ENCODE data around the gene PRLH.

Gene PRLH, protein sequence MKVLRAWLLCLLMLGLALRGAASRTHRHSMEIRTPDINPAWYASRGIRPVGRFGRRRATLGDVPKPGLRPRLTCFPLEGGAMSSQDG

DNA sequence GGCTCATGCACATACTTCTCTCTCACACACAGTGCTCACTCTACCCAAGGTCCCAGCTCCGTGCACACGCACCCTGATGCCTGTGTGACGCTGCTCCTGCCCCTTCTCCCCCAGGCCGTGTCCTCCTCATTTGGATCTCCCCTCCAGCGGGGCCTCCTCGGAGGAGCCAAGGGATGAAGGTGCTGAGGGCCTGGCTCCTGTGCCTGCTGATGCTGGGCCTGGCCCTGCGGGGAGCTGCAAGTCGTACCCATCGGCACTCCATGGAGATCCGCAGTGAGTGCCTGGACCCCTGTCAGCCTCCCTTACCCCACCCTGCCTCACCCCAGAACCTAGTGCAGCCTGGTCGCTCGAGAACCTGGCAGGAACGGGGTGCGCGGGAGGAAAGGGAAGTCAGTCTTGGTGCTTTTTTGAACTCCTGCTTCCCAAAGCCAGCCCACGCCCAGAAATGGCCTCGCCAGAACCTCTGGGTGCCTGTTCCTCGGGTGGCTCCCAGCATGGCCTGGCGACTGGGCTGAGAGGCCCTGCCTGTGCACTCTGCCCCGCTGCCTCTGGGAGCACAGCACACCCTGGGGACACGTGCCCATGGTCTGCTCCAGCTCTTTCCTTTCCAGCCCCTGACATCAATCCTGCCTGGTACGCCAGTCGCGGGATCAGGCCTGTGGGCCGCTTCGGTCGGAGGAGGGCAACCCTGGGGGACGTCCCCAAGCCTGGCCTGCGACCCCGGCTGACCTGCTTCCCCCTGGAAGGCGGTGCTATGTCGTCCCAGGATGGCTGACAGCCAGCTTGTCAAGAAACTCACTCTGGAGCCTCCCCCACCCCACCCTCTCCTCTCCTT is at the start of gene PRLH:
TSS of gene PRLH (plus strand) at position 174 of the 835 bp plus-strand sequence. CDS start at position 174, 0 bp downstream.
- DNase-seq, result no peak

DNA sequence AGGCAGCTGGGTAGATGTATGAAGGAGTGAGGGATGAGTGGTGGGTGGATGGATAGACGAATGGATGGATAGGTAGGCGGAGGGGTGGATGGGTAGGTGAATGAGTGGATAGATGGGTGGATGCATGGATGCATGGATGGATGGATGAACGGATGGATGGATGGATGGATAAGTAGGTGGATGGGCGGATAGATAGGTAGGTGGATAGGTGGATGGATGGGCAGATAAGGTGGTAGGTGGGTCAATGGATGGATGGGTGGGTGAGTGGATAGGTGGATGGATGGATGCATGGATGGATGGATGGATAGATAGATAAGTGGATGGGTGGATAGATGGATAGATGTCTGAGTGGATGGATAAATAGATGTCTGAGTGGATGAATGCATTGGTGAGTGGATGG is 49.2 kb upstream of the PRLH start:
- no peak for DNase-seq

DNA sequence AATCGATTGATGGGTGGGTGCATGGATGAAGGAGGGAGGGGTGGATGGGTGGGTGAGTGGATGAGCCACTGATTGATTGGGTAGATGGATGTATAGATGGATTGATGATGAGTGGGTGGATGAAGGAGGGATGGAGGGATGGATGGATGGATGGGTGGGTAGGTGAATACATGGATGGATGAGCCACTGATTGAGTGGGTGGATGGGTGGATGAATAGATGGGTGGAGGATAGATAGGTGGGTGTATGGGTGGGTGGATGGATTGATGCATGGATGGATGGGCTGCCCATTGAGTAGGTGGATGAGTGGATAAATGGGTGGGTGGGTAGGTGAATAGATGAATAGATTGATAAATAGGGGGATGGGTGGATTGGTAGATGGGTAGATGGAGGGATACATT is 48.4 kb upstream of the PRLH start:
- DNase-seq, result no peak

DNA sequence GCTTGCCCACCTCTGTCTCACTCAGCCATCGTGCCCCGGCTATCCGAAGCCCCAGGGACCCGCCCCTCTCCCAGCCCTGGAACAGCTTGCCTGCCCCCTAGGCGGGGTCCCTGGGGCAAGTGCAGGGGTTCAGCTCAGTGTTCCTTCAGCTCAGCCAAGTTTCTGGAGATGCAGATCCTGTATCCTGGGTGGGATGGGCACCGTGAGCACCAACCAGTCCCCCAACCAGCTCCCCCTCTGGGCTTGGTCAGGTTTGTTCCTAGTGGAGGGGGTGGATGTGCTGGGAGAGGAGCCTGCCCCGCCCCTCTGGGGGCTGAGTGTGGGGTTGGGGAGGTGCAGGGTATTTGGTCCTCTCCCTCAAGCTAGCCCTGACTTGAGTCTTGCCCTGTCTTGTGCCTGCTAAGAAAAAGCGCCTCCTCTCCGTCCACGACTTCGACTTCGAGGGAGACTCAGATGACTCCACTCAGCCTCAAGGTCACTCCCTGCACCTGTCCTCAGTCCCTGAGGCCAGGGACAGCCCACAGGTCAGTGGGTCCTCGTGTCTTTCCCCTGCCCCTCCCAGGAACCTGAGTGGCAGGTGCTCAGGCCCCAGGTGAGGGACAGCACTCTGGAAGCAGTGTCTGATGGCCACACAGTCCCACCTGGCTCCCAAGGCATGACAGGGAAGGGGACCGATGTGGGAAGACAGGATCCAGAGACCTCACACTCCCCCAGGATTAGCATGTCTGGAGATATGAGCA is 46.7 kb upstream of the PRLH start:
- no peak for DNase-seq

DNA sequence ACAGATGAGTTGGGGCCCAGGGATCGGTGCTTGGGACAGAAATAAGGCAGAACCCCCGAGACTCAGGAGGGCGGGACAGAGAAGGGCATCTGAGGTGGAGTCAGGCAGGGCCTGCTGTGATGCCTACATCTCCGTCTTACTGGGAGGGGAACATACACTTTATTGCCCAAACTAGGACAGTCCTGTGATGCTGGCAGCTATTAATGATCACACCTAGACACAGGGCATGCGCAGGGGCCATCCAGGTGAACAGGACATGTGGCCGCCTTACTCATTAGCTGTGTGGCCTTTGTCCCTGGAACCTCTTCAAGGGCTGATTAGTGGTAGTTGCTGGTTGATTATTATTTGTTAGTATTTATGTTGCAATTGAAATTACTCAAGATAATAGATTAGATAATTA is 46.1 kb upstream of the PRLH start:
- DNase-seq, result no peak

DNA sequence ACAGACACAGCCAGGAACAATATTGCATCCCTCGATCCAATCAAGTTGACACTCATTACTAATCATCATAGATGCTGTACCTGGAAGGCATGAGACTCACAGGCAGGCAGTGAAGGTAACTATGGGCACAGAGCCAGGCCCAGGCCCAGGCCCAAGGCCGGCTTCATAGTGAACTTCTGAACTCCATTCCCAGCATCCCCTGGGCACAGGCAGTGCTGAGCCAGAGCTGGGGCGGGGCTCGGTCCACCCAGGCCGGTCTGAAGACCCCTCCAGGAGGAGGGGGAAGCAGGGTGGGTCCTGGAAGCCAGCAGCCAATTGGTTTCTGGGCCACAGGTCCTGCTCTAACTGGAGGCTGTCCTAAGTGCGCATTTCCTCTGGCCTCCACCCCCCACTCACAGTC is 41.7 kb upstream of the PRLH start:
- no peak for DNase-seq

DNA sequence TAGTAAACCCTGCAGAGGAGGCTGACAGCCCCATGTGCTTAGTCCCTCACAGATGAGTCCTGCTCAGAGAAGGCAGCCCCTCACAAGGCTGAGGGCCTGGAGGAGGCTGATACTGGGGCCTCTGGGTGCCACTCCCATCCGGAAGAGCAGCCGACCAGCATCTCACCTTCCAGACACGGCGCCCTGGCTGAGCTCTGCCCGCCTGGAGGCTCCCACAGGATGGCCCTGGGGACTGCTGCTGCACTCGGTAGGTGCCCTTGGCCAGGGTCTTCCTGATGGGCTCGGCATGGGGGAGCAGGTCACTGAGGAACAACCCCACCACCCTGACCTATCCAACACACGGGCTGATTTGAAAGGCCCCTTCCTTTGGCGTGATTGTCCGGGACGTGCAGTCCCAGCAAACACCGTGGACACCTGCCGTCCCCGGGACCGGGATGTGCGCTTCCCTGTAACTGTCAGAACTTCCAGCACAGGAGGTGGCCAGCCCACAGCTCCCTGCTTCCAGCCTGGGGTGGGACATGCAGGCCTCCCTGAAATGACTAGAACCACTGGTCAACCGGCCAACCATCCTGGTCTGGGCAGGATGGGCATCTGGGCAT is 40.7 kb upstream of the PRLH start:
- DNase-seq, result no peak

DNA sequence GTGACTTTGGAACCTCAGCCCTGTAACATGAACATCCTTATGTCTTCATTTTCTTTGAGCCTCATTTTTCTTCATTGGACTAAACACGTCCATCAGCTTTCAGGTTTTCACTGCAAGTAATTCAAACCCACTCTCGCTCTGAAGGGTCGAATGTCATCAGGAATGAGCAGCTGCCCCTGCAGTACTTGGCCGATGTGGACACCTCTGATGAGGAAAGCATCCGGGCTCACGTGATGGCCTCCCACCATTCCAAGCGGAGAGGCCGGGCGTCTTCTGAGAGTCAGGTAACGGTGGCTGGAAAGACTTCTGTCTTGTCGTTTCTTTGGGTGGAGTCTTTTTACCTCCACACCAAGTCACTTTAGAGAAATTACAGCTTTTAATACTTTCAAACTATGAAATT is 39.1 kb upstream of the PRLH start:
- no peak for DNase-seq

DNA sequence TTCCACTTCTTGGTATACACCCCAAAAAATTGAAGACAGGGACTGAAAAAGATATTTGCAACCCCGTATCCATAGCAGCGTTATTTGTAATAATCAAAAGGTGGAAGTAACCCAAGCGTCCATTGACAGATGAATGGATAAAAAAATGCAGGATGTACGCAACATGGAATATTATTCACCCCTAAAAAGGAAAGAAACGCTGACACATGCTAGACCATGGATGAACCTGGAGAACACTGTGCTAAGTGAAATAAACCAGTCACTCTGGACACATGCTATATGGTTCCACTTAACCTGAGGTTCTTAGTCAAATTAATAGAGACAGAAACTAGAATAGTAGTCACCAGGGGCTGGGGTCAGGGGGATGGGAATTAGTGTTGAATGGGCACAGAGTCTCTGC is 38.6 kb upstream of the PRLH start:
- no peak for DNase-seq

DNA sequence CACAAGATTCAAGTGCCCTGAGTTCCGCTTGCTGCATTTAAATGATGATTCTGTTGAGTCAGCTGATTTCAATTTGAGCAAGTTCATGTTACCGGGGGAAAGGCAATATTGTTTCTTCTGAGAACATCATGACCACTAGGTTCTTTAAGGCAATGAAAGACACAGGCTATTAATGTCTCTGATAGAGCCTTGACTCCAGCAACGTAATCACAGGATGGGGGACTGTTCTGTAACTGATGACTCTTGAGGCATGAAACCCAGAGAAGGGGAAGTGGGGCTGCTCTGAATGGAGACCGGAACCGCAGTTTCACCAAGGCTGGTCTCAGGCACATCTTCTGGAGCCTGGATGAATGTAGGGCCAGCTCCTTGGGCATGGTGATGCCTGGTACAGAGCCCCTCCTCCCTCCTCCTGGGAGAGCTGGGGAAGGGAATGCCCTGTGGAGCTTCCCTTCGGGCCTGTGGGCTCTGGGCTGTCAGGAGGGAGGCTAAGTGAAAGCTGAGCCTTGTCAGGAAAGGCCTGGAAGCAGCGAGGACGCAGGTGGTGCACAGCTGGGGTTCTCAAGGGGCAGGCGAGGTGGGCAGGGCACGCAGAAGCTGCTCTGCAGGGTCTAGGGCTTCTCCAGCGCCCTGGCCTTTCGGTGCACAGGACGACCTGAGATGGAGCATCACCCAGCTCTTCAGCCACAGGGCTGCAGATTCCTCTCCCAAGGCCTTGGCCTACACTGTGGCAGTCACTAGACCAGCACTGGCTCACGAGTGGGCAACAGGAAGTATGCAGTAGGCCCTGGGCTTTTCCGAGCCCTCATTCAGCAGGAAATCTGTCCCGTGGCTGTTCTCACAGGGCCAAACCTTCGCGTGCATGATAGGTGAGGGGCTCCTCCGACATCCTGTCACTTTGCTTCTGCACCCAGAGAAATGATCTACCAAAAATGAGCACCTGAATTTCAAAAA is 36.6 kb upstream of the PRLH start:
- DNase-seq, result no peak

DNA sequence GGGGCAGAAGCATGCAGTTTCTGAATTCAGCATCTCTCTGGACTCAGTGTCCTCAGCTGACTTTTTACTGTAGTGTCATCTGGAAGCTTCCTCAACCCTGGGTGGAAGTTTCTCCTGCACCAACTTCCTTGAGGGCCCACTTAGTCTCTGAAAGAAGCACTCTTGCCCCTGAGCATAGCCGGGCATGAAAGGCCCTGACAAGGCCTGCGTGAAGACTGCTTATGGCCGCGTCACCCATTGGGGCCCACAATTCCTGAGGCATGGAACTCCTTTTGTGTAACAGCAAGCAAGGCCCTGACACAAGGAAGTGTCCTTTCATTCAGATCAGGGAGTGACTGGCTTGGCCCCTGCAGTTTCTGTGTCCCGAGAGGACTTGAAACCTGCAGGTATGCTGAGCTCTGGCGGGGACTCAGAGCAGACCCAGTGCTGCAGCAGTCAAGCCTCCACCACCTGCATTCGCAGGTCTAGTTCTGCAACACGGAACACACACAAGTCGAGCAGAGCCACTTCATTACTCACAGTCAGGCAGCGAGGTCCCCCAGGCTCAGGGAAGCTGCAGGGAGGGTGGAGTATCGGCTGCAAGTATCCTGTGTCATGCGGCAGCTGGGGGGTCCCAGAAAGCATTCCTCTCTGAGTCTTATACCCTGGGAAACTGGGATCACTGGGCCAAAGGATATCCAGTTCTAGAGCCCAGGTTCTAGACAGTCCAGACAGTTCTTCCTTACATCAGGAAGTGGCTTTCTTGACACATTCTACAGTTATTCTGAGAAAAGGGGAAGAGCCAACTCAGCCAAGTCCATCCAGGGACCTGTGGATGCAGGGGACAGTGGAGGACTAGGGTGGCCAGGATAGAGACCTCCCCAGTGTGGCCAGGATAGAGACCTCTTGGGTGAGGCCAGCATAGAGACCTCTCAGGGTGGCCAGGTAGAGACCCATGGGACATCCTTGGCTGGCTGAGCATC is 35.6 kb upstream of the PRLH start:
- no peak for DNase-seq

DNA sequence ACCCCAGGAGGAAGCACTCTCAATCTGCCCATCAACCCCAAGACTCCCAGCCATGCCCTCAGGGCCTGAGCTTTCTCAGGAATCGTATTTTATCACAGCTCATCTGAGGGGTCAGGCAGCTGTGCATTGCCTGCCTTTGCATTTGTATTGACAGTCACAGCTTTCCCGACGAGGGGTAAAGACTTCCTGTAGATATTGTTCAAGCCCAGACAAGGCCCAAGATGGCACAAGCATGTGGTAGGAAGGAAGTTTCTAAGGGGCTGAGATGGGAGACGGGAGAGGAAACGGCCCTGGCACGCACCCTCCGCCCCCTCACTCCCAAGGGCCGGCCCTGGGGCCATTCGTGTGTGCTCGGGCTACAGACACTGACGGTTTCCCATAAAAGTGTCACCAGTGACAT is 34.2 kb upstream of the PRLH start:
- DNase-seq, result no peak

DNA sequence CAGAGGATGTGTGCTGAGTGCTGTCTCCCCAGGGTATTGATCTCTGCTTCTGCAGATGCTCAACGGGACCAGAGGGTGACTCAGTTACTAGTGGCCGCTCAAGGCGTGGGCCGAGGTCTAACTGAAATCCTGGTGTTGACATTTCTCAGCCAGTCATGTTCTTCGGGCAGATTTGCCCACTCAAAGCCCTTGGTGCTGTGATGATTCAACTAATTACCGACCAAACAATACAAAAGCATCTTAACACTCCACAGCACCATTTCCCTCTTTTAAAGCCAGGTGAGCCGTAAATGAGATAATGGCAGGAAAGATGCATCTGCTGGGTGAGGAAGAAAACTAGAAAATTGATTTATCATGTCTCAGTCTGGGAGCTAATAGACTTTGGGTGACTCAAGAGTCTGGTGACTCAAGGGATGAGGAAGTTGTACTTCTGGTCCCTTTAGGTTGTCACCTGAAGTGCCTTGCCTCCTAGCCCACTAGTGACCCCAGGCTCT is 32.7 kb upstream of the PRLH start:
- DNase-seq, result no peak

DNA sequence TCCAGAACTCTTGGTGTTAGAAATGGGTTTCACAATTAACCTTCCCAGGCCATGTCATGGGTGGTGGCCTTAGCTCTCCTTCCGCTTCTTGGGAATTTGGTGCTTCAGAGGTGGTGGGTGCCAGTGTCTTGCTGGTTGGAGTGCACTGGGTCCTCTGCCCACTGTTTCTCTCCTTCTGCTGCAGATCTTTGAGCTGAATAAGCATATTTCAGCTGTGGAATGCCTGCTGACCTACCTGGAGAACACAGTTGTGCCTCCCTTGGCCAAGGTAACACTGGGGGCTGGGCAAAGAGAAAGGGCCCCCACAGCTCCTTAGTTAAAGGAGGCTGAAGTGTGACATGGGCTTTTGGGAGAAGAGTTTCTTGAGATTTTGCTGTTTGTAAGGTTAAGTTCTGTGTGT is 32.0 kb upstream of the PRLH start:
- DNase-seq, result no peak

DNA sequence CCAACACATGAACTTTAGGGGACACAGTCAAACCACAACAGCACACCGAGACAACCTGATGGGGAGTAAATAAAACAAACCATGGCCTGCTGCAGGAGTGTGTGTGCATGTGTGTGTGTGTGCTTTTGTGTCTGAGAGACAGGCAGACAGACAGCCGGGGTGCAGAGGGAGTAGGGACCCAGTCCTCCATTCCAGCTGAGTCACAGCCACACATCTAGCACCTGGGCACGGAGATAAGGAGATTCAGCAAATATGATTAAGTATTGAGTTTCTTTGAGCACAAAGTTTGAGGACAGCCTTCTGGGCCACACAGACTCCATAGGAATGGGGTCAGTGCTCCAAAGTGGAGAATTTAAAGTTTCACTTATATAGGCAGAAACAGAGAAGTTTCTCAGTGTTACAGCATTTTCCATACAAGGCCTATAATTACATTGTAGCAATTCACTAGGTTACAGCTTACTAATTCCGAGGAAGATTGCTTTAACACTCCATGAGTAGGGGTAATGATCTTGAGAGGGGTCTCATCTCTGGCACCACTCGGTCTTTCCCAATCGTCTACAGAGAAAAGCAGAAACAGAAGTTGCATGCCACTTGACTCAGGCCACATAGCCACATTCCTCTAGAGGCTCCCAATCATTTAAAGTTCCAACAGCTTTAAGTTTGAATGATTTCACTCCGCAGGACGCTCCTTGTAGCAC is 30.8 kb upstream of the PRLH start:
- DNase-seq, result no peak

DNA sequence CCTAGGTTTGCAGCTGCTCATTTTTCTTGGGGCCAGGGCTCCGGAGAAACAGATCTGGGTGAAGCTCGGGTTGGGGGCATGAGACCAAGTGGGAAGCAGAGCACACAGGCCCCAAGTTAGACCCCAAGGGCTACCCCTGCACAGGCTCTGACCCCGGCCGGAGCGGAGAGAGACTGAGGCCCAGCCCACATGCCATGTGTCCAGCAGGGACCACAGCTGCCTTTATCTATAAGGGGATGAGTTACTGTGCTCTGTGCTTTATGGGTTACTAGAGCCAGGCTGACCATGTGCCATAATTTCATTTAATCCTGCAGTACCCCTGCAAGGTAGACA is 30.3 kb upstream of the PRLH start:
- no peak for DNase-seq

DNA sequence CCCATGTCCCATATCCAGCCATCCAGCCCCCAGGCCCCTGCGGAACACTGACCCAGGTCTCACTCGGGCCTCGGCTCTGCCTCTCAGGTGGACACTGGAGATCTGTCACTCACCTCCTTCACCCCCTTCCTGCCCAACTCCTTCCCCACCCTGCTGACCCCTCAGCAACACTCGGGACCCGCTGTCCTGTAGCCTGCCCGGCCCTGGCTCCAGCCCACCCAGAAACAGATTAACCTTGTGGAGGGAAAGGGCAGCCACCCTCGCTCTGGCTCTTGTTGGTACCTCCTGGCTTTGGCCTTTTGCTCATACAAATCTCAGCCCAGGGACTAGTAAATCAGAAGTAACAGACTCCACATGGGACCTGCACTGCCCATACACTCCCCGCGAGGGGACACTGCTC is 29.8 kb upstream of the PRLH start:
- no peak for DNase-seq

DNA sequence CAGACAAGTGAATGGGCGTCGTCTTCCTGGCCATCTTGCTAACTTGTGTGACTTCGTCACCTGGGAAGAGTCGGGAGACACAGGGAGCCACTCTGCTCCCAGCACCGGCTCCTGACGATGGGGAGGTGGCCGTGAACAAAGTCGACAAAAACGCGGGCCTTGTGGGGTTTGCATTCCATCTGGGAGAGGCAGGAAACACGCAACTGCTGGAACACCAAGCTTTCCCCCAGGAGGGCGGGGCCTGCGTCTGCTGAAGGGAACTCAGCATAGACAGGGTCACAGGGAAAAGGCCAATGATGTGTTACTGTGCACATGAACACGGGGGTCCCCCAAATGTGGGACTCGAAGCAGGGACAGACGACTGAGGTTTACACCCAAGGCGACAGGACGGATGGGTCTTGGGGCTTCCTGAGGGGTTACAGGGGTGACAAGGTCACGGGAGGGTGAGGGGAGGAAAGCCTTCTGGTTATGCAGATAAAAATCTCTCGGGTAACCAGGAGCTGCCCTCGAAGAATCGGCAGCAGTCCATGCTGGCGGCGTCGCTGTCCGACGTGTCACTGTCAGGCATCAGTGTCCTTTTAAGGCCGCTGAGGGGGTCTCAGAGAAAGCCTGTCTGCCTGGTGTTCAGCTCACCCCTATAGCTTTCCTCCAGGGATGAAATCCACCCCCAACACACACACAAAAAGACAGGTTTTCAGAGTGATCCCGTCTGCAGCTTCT is 28.2 kb upstream of the PRLH start:
- no peak for DNase-seq

DNA sequence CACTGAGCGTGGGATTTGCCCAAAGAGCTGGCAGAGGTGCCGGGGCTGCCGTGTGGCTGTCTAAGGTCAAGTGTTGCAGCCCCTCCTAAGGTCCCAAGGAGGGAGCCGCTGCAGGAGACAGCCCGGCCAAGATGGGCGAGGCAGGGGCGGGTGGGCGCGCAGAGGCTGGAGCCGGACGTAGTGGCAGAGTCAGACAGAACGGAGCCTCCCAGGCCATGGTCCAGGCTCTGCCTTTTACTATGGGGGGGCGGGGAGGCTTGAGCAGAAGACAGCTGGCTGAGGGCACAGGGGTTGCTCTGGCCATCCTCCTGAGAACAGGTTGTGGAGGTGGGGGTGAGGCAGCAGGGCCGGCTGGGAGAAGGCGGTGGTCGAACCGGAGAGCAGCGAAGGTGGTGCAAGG is 27.5 kb upstream of the PRLH start:
- no peak for DNase-seq

DNA sequence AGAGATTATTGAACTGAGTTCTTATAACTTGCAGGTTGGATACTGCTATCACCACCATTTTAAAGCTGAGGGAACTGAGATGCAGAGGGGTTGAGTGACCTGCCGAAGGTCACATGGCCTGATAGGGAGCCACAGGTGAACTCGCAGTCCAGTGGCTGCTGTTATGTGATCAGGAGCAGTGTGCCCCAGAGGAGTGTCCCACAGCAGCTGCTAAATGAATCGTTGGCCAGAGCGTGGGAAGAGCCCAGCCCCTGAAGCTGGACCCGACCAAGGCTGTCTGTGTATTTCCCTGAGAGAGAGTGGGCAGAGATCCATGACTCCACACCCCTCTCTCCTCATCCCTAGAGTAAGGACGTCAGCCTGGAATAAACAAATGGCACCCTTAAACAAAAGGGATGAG is 26.7 kb upstream of the PRLH start:
- DNase-seq, result no peak

All from stimulated activated CD4-positive, alpha-beta T cell treated with anti-CD3 and anti-CD28 coated beads, Interleukin-4, amount 100 ng/mL, for 24 hours (primary cell).